ENCODE results near the gene OLFML2B.
"Not testable (repeated sequence)": the region's sequence is repeated elsewhere in the genome, so short reads cannot be mapped to it uniquely, and the experiment has no call there.

GRCh38 chr1:162066836-162067235 is 43.2 kb upstream of the OLFML2B start:
- not testable (repeated sequence) for TF ChIP-seq CTCF (conservative IDR thresholded peaks at IDR 0.05; ENCODE audit: low read length); EZH2phosphoT487 (IDR thresholded peaks at IDR 0.05; ENCODE audit: borderline replicate concordance)

Data from Loucy (cell line).